ENCODE results near the gene TECPR1. TPM values are rescaled to one million over a fixed set of nuclear protein-coding genes. Genes with fewer than 3 reads are reported as not detected.
A peak's percentile ranks its signal among the peaks of the same experiment; 100 is the strongest.

Gene TECPR1
- total RNA-seq, 1 experiment from 2014 or later: 12.9 TPM

- DNase-seq: no peak
- Mint-ChIP-seq H3K4me3 (ENCODE audit: low read depth, unreplicated experiment) (peak overlapping the region; percentile 91), H3K4me1 (ENCODE audit: low read depth, unreplicated experiment) (peaks cover 25% of the 10 kb centered on the region), H3K27ac (ENCODE audit: unreplicated experiment) (peak overlapping the region; percentile 91), H3K27me3 (ENCODE audit: unreplicated experiment) (no peaks in the 10 kb centered on the region), H3K9me3 (ENCODE audit: low read depth, unreplicated experiment) (no peaks in the 10 kb centered on the region), H3K36me3 (ENCODE audit: insufficient read depth, unreplicated experiment) (peaks cover 79% of the 10 kb centered on the region)
- TF ChIP-seq, protein P1, sequence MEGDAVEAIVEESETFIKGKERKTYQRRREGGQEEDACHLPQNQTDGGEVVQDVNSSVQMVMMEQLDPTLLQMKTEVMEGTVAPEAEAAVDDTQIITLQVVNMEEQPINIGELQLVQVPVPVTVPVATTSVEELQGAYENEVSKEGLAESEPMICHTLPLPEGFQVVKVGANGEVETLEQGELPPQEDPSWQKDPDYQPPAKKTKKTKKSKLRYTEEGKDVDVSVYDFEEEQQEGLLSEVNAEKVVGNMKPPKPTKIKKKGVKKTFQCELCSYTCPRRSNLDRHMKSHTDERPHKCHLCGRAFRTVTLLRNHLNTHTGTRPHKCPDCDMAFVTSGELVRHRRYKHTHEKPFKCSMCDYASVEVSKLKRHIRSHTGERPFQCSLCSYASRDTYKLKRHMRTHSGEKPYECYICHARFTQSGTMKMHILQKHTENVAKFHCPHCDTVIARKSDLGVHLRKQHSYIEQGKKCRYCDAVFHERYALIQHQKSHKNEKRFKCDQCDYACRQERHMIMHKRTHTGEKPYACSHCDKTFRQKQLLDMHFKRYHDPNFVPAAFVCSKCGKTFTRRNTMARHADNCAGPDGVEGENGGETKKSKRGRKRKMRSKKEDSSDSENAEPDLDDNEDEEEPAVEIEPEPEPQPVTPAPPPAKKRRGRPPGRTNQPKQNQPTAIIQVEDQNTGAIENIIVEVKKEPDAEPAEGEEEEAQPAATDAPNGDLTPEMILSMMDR (IDR thresholded peaks at IDR 0.05; ENCODE audit: unreplicated experiment): no peak
- CTCF ChIA-PET: interaction anchor here (0.5 to 1.0 kb wide), 2 partner anchors 73 to 788 kb away, joined by 3 read pairs; no protein-coding TSS in a partner anchor
- intact Hi-C loops (cut with micrococcal nuclease; ENCODE audit: unreplicated experiment): loop anchor here (10.0 kb wide), 1 partner anchor 69 kb away; no protein-coding TSS in a partner anchor
- BruUV-seq (replicated peaks): no TSS peak
Observed at GRCh38 chr7:98285157-98286092, 33.4 kb upstream of the TECPR1 start.

DNA sequence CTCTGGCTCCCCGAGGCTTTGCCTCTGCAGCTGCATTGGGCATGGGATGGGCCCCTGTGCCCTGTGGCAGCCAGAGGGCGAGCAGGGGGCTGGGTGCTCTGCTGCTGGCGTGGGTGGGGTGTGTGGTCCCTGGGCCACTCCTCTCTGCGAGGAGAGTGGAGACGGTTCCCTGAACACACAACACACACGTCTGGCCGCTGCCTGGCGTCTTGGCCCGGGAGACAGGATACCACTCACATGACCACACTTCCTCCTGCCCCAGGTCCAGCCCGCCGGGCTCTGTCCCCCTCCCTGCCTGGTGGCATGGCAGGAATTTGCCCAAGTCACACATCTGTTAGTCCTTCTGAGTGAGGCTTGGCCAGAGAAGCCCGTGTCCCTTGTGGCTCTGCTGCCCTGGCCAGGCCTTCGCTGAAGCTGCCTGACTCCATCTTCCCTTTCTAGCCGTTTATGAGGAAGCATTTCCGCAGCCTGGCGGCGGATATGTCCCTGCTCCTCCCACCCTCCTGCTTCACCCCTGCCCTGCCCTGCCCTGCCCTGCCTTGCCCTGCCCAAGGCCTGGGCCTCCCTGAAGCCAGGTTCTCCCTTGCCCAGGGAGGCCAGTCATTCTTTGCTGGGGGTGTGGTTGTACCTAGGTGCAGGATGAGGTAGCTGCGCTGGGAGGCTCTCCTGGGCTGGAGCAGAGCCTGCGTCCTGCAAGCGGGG is 32.5 kb upstream of the TECPR1 start:
- no peaks in the 10 kb centered on the region for H3K9me3 Mint-ChIP-seq (ENCODE audit: low read depth, unreplicated experiment)
- H3K4me3 Mint-ChIP-seq (ENCODE audit: low read depth, unreplicated experiment): peak overlapping the region; percentile 91
- TF ChIP-seq, protein P1 (IDR thresholded peaks at IDR 0.05; ENCODE audit: unreplicated experiment): no peak
- peak; percentile 71 for DNase-seq
- intact Hi-C loops (cut with micrococcal nuclease; ENCODE audit: unreplicated experiment): loop anchor here (10.0 kb wide), 1 partner anchor 70 kb away; no protein-coding TSS in a partner anchor
- H3K36me3 Mint-ChIP-seq (ENCODE audit: insufficient read depth, unreplicated experiment): peaks cover 72% of the 10 kb centered on the region
- peak overlapping the region; percentile 91 for H3K27ac Mint-ChIP-seq (ENCODE audit: unreplicated experiment)
- no peaks in the 10 kb centered on the region for H3K27me3 Mint-ChIP-seq (ENCODE audit: unreplicated experiment)
- no TSS peak for BruUV-seq (replicated peaks)
- CTCF ChIA-PET: interaction anchor here (0.6 to 1.0 kb wide), 2 partner anchors 59 to 73 kb away, joined by 3 to 4 read pairs; no protein-coding TSS in a partner anchor
- peaks cover 25% of the 10 kb centered on the region for H3K4me1 Mint-ChIP-seq (ENCODE audit: low read depth, unreplicated experiment)

GRCh38 chr7:98283887-98284222 is 31.8 kb upstream of the TECPR1 start:
- BruUV-seq (replicated peaks): no TSS peak
- Mint-ChIP-seq H3K4me3 (ENCODE audit: low read depth, unreplicated experiment) (peak overlapping the region; percentile 91), H3K36me3 (ENCODE audit: insufficient read depth, unreplicated experiment) (peaks cover 66% of the 10 kb centered on the region), H3K27ac (ENCODE audit: unreplicated experiment) (peak overlapping the region; percentile 91), H3K27me3 (ENCODE audit: unreplicated experiment) (no peaks in the 10 kb centered on the region), H3K4me1 (ENCODE audit: low read depth, unreplicated experiment) (peaks cover 25% of the 10 kb centered on the region), H3K9me3 (ENCODE audit: low read depth, unreplicated experiment) (no peaks in the 10 kb centered on the region)
- TF ChIP-seq, protein P1 (IDR thresholded peaks at IDR 0.05; ENCODE audit: unreplicated experiment): no peak
- intact Hi-C loops (cut with micrococcal nuclease; ENCODE audit: unreplicated experiment): loop anchor here (10.0 kb wide), 1 partner anchor 71 kb away; no protein-coding TSS in a partner anchor
- no peak for DNase-seq
- CTCF ChIA-PET: interaction anchor here (0.6 kb wide), 1 partner anchor 60 kb away, joined by 4 read pairs; no protein-coding TSS in a partner anchor

- peaks cover 60% of the 10 kb centered on the region for H3K36me3 Mint-ChIP-seq (ENCODE audit: insufficient read depth, unreplicated experiment)
- no peaks in the 10 kb centered on the region for H3K9me3 Mint-ChIP-seq (ENCODE audit: low read depth, unreplicated experiment)
- no peaks in the 10 kb centered on the region for H3K27me3 Mint-ChIP-seq (ENCODE audit: unreplicated experiment)
- DNase-seq: no peak
- TF ChIP-seq, protein P1 (IDR thresholded peaks at IDR 0.05; ENCODE audit: unreplicated experiment): no peak
- H3K4me1 Mint-ChIP-seq (ENCODE audit: low read depth, unreplicated experiment): peaks cover 30% of the 10 kb centered on the region
- peak overlapping the region; percentile 91 for H3K27ac Mint-ChIP-seq (ENCODE audit: unreplicated experiment)
- H3K4me3 Mint-ChIP-seq (ENCODE audit: low read depth, unreplicated experiment): peak overlapping the region; percentile 91
- no TSS peak for BruUV-seq (replicated peaks)
- intact Hi-C loops (cut with micrococcal nuclease; ENCODE audit: unreplicated experiment): loop anchor here (10.0 kb wide), 1 partner anchor 71 kb away; no protein-coding TSS in a partner anchor
- CTCF ChIA-PET: interaction anchor here (0.6 kb wide), 1 partner anchor 60 kb away, joined by 4 read pairs; no protein-coding TSS in a partner anchor
Observed at GRCh38 chr7:98283127-98283886, 31.3 kb upstream of the TECPR1 start.

Data from Calu3 (cell line).